HepG2 (cell line): Measurements from ENCODE around the gene CD72. TPM values are rescaled to one million over a fixed set of nuclear protein-coding genes. Genes with fewer than 3 reads are reported as not detected.

Experiments
- ARNT ChIP-seq: fragments of 450-650 bp; IDR thresholded peaks from 2 replicates; pipeline ENCODE4 v1.6.1; 2017
- BHLHE40 ChIP-seq: IDR thresholded peaks from 2 replicates; pipeline ENCODE4 v1.6.1; 2011; ENCODE audit warnings: low read length, improper control_type of control experiment
- CHD2 ChIP-seq: IDR thresholded peaks from 2 replicates; pipeline ENCODE4 v1.6.1; 2011; ENCODE audit warnings: low read depth, low read length, improper control_type of control experiment
- GABPB1 ChIP-seq: IDR thresholded peaks from 2 replicates; pipeline ENCODE4 v1.6.1; 2016; ENCODE audit warnings: mild to moderate bottlenecking, missing genetic modification reagents, moderate library complexity, missing compliant biosample characterization
- LBX2 ChIP-seq: sonication (generic); formaldehyde crosslinking; IDR thresholded peaks from 2 replicates; pipeline ENCODE4 v1.5.0; 2020; ENCODE audit warnings: missing genetic modification reagents, mild to moderate bottlenecking, borderline replicate concordance
- MXI1 ChIP-seq: IDR thresholded peaks from 3 replicates; pipeline ENCODE4 v1.6.1; 2012; ENCODE audit warnings: low read depth, low read length, inconsistent platforms, borderline replicate concordance
- NFAT5 ChIP-seq: sonication (generic); formaldehyde crosslinking; IDR thresholded peaks from 2 replicates; pipeline ENCODE4 v1.4.0; 2020; ENCODE audit warnings: missing genetic modification reagents
- PBX2 ChIP-seq: IDR thresholded peaks from 2 replicates; pipeline ENCODE4 v1.6.1; 2016; ENCODE audit warnings: control low read depth
- POGZ ChIP-seq: sonication (generic); formaldehyde crosslinking; IDR thresholded peaks from 2 replicates; pipeline ENCODE4 v1.4.0; 2020; ENCODE audit warnings: mild to moderate bottlenecking, missing genetic modification reagents
- RFX1 ChIP-seq: fragments of 450-650 bp; IDR thresholded peaks from 2 replicates; pipeline ENCODE4 v1.6.1; 2017
- SNAPC4 ChIP-seq: sonication (generic); formaldehyde crosslinking; IDR thresholded peaks from 2 replicates; pipeline ENCODE4 v1.4.0; 2020; ENCODE audit warnings: mild to moderate bottlenecking, missing genetic modification reagents
- TEAD2 ChIP-seq: sonication (generic); formaldehyde crosslinking; IDR thresholded peaks from 2 replicates; pipeline ENCODE4 v1.9.0; 2021; ENCODE audit warnings: missing genetic modification reagents
- ZNF704 ChIP-seq: sonication (generic); formaldehyde crosslinking; IDR thresholded peaks from 2 replicates; pipeline ENCODE4 v1.8.1; 2023; ENCODE audit warnings: mild to moderate bottlenecking, inconsistent platforms, moderate library complexity, missing genetic modification reagents, borderline replicate concordance
- ZNF713 ChIP-seq: sonication (generic); formaldehyde crosslinking; IDR thresholded peaks from 2 replicates; pipeline ENCODE4 v1.4.0; 2020; ENCODE audit warnings: mild to moderate bottlenecking, missing genetic modification reagents
- ZNF777 ChIP-seq: sonication (generic); formaldehyde crosslinking; IDR thresholded peaks from 2 replicates; pipeline ENCODE4 v1.4.0; 2020; ENCODE audit warnings: missing genetic modification reagents
- ZNF788 ChIP-seq: sonication (generic); formaldehyde crosslinking; IDR thresholded peaks from 2 replicates; pipeline ENCODE4 v1.5.0; 2020; ENCODE audit warnings: mild to moderate bottlenecking, missing genetic modification reagents, borderline replicate concordance
- polyA plus RNA-seq, 8 experiments: library from polyadenylated mRNA; depleted of rRNA in 3 of 8; stranded (reverse) in 7 of 8; unstranded in 1 of 8; fragments of >200 nt; fragmentation: Illumina TruSeq in 4 of 8; extraction: Trizol in 4 of 8; gene quantifications; 2 replicates each; pipeline versions ENCODE4 v1.2.1 to v1.2.3, GENCODE V29; 2011 to 2016; ENCODE audit warnings: low read depth in 4 of 8, missing spikeins in 1 of 8, mixed read lengths in 1 of 8; ENCODE audit not compliant: insufficient read depth in 1 of 8
- total RNA-seq, 5 experiments: library from RNA; depleted of rRNA; stranded (reverse); fragments of >200 nt; fragmentation: Illumina TruSeq; extraction: Trizol; gene quantifications; 2 replicates each; pipeline ENCODE4 v1.2.3, GENCODE V29; 2016; ENCODE audit warnings: low read depth in 1 of 5

CD72 gene
- total and polyA plus RNA-seq, 2 of the 13 experiments (the other 11 are each of a cell fraction or from before 2014, with no cell fraction given): 0.18 to 1.1 TPM

- TF ChIP-seq NFAT5 (no peak), ZNF704 (CRISPR knock-in tag) (0 out of 2 replicates have a peak, but pooled peaks have one; percentile 16), LBX2 (no peak), ZNF777 (CRISPR knock-in tag) (peak; percentile 47; the same call in 1 of the 2 replicates), MXI1 (no peak; the same call in 2 of the 3 replicates), SNAPC4 (CRISPR knock-in tag) (0 out of 2 replicates have a peak, but pooled peaks have one; percentile 4), POGZ (CRISPR knock-in tag) (no peak), RFX1 (no peak), GABPB1 (CRISPR knock-in tag) (peak; percentile 80), BHLHE40 (peak; percentile 47; the same call in 1 of the 2 replicates), ZNF713 (no peak), TEAD2 (no peak), ZNF788 (CRISPR knock-in tag) (peak; percentile 30; the same call in 1 of the 2 replicates), CHD2 (no peak), PBX2 (CRISPR knock-in tag) (no peak), ARNT (no peak)
These were observed 13.4 kb downstream of the CD72 start, which contains the start of gene TESK1 (continued) for GRCh38 chr9:35604578-35605350.
